ENCODE measurements around the gene ATRN. TPM values are rescaled to one million over a fixed set of nuclear protein-coding genes. Genes with fewer than 3 reads are reported as not detected.

The ATRN gene
- polyA plus RNA-seq, 1 donor (not counting 4 experiments of a cell fraction or from before 2014, with no cell fraction given), result 49.9 TPM

GRCh38 chr20:3646651-3647050, 175.8 kb downstream of the ATRN start:
- Histone ChIP-seq H3K9me3 (ENCODE audit: control insufficient read depth, low read depth, low read length) (no peaks in the 10 kb centered on the region), H4K20me1 (ENCODE audit: control insufficient read depth, extremely low read depth, insufficient read depth, low read length) (no peaks in the 10 kb centered on the region), H3K79me2 (ENCODE audit: control insufficient read depth, insufficient read depth, low read length) (no peaks in the 10 kb centered on the region), H3K9ac (ENCODE audit: control insufficient read depth, extremely low read depth, insufficient read depth, low read length) (no peak overlapping the region), H3K36me3 (ENCODE audit: control insufficient read depth in 2 of 2, extremely low read depth in 1 of 2, insufficient read depth in 2 of 2, low read length in 2 of 2) (peaks cover 0 to 4% of the 10 kb centered on the region in 2 experiments), H3K27ac (ENCODE audit: control insufficient read depth, insufficient read depth, low read length) (no peak overlapping the region), H3K9me1 (ENCODE audit: control insufficient read depth, extremely low read depth, insufficient read depth, low read length) (no peaks in the 10 kb centered on the region), H3K4me3 (ENCODE audit: control insufficient read depth in 2 of 3, extremely low read depth in 1 of 3, insufficient read depth in 2 of 3, low read depth in 1 of 3, low read length in 3 of 3) (no peak overlapping the region), H3K27me3 (ENCODE audit: control insufficient read depth, extremely low read depth, insufficient read depth, low read length) (no peaks in the 10 kb centered on the region), H3K4me2 (ENCODE audit: control insufficient read depth, extremely low read depth, insufficient read depth, low read depth, low read length) (no peak overlapping the region), H3K4me1 (ENCODE audit: control insufficient read depth, extremely low read depth, insufficient read depth, low read length) (no peaks in the 10 kb centered on the region), H2AFZ (ENCODE audit: control insufficient read depth, low read length) (no peak overlapping the region)
- DNase-seq (ENCODE audit: low read depth, low spot score), result no peak
- FAIRE-seq, result no peak
- TF ChIP-seq EZH2 (IDR thresholded peaks at IDR 0.05; ENCODE audit: low read length) (no peak), CTCF (optimal IDR thresholded peaks at IDR 0.05 in 1 of 3, IDR thresholded peaks at IDR 0.05 in 1 of 3, conservative IDR thresholded peaks at IDR 0.05 in 1 of 3; ENCODE audit: extremely low read depth in 1 of 3, insufficient read depth in 2 of 3, low read length in 3 of 3) (no peak)
- dilution Hi-C loops (cut with MboI; ENCODE audit: extremely low pct_ligation_motif_present, low sequenced_read_pairs), result no loop called here

- FAIRE-seq (no peak), DNase-seq (ENCODE audit: low read depth, low spot score) (no peak)
- no peak overlapping the region for H3K9ac ChIP-seq (ENCODE audit: control insufficient read depth, extremely low read depth, insufficient read depth, low read length)
- no peak overlapping the region for H3K4me2 ChIP-seq (ENCODE audit: control insufficient read depth, extremely low read depth, insufficient read depth, low read depth, low read length)
- no peak overlapping the region for H2AFZ ChIP-seq (ENCODE audit: control insufficient read depth, low read length)
- H4K20me1 ChIP-seq (ENCODE audit: control insufficient read depth, extremely low read depth, insufficient read depth, low read length), result no peaks in the 10 kb centered on the region
- no peaks in the 10 kb centered on the region for H3K9me3 ChIP-seq (ENCODE audit: control insufficient read depth, low read depth, low read length)
- no peak overlapping the region for H3K4me3 ChIP-seq (ENCODE audit: control insufficient read depth in 2 of 3, extremely low read depth in 1 of 3, insufficient read depth in 2 of 3, low read depth in 1 of 3, low read length in 3 of 3)
- H3K36me3 ChIP-seq (ENCODE audit: control insufficient read depth in 2 of 2, extremely low read depth in 1 of 2, insufficient read depth in 2 of 2, low read length in 2 of 2), result peaks cover 0 to 4% of the 10 kb centered on the region in 2 experiments
- dilution Hi-C loops (cut with MboI; ENCODE audit: extremely low pct_ligation_motif_present, low sequenced_read_pairs), result no loop called here
- no peaks in the 10 kb centered on the region for H3K79me2 ChIP-seq (ENCODE audit: control insufficient read depth, insufficient read depth, low read length)
- H3K9me1 ChIP-seq (ENCODE audit: control insufficient read depth, extremely low read depth, insufficient read depth, low read length), result no peaks in the 10 kb centered on the region
- TF ChIP-seq EZH2 (IDR thresholded peaks at IDR 0.05; ENCODE audit: low read length), result no peak
- no peaks in the 10 kb centered on the region for H3K27me3 ChIP-seq (ENCODE audit: control insufficient read depth, extremely low read depth, insufficient read depth, low read length)
- H3K27ac ChIP-seq (ENCODE audit: control insufficient read depth, insufficient read depth, low read length), result no peak overlapping the region
- no peaks in the 10 kb centered on the region for H3K4me1 ChIP-seq (ENCODE audit: control insufficient read depth, extremely low read depth, insufficient read depth, low read length)
Measured at GRCh38 chr20:3647473-3647872, 176.7 kb downstream of the ATRN start.

- H3K4me2 ChIP-seq (ENCODE audit: control insufficient read depth, extremely low read depth, insufficient read depth, low read depth, low read length), result no peak overlapping the region
- dilution Hi-C loops (cut with MboI; ENCODE audit: extremely low pct_ligation_motif_present, low sequenced_read_pairs), result no loop called here
- H3K36me3 ChIP-seq (ENCODE audit: control insufficient read depth in 2 of 2, extremely low read depth in 1 of 2, insufficient read depth in 2 of 2, low read length in 2 of 2), result peaks cover 0 to 4% of the 10 kb centered on the region in 2 experiments
Measured at GRCh38 chr20:3648951-3649350, 178.1 kb downstream of the ATRN start.

More at GRCh38 chr20:3648951-3649350, 178.1 kb downstream of the ATRN start:
- Histone ChIP-seq H3K27ac (ENCODE audit: control insufficient read depth, insufficient read depth, low read length) (no peak overlapping the region), H3K9me1 (ENCODE audit: control insufficient read depth, extremely low read depth, insufficient read depth, low read length) (no peaks in the 10 kb centered on the region), H3K79me2 (ENCODE audit: control insufficient read depth, insufficient read depth, low read length) (no peaks in the 10 kb centered on the region), H3K4me1 (ENCODE audit: control insufficient read depth, extremely low read depth, insufficient read depth, low read length) (no peaks in the 10 kb centered on the region), H4K20me1 (ENCODE audit: control insufficient read depth, extremely low read depth, insufficient read depth, low read length) (no peaks in the 10 kb centered on the region), H3K9ac (ENCODE audit: control insufficient read depth, extremely low read depth, insufficient read depth, low read length) (no peak overlapping the region), H3K4me3 (ENCODE audit: control insufficient read depth in 2 of 3, extremely low read depth in 1 of 3, insufficient read depth in 2 of 3, low read depth in 1 of 3, low read length in 3 of 3) (no peak overlapping the region), H3K9me3 (ENCODE audit: control insufficient read depth, low read depth, low read length) (no peaks in the 10 kb centered on the region), H3K27me3 (ENCODE audit: control insufficient read depth, extremely low read depth, insufficient read depth, low read length) (no peaks in the 10 kb centered on the region), H2AFZ (ENCODE audit: control insufficient read depth, low read length) (no peak overlapping the region)
- TF ChIP-seq EZH2 (IDR thresholded peaks at IDR 0.05; ENCODE audit: low read length) (no peak), CTCF (optimal IDR thresholded peaks at IDR 0.05 in 1 of 3, IDR thresholded peaks at IDR 0.05 in 1 of 3, conservative IDR thresholded peaks at IDR 0.05 in 1 of 3; ENCODE audit: extremely low read depth in 1 of 3, insufficient read depth in 2 of 3, low read length in 3 of 3) (no peak)
- FAIRE-seq (no peak), DNase-seq (ENCODE audit: low read depth, low spot score) (no peak)

All from keratinocyte (primary cell).